PC-3 (cell line): ENCODE data around the gene TMEM14A. TPM values are rescaled to one million over a fixed set of nuclear protein-coding genes. Genes with fewer than 3 reads are reported as not detected.

Experiments used
- ATAC-seq: fragments of 200-7000 bp; cut with Tn5 transposase; 2 replicates; pipeline ENCODE4 v1.9.1; 2020; ENCODE audit warnings: mild to moderate bottlenecking, moderate library complexity
- BruUV-seq: library from RNA; stranded (reverse); fragments of 400-500 nt; replicated peaks from 2 replicates; lab custom pipeline; 2021; lab: Mats Ljungman, UMichigan
- CTCF ChIA-PET: fragments of 300-600 bp; sonication (Branson Sonifier 250); formaldehyde crosslinking; loops from one replicate; lab custom pipeline; 2022; ENCODE audit warnings: antibody characterized with exemption; lab: Charles Lee
- POLR2A ChIA-PET: fragments of 300-600 bp; sonication (Branson Sonifier 250); formaldehyde crosslinking; loops from one replicate; lab custom pipeline; 2022; ENCODE audit warnings: antibody characterized with exemption; ENCODE audit not compliant: unreplicated experiment; lab: Charles Lee
- DNase-seq: peaks from one replicate; pipeline ENCODE4 v3.0.0-alpha.2; 2015
- H2AFZ ChIP-seq: fragments of 300-600 bp; sonication (generic); 2 replicates; pipeline ENCODE4 v1.6.0; 2016; ENCODE audit warnings: antibody characterized with exemption, low read length
- H3F3A ChIP-seq: fragments of 300-600 bp; sonication (generic); one replicate; pipeline ENCODE4 v1.6.0; 2017; ENCODE audit warnings: antibody characterized with exemption, low read length, control low read depth, mild to moderate bottlenecking; ENCODE audit not compliant: unreplicated experiment
- H3K27ac ChIP-seq: fragments of 300-600 bp; sonication (generic); 2 replicates; pipeline ENCODE4 v1.5.1; 2016; ENCODE audit warnings: mild to moderate bottlenecking, low read length
- H3K27me3 ChIP-seq: fragments of 300-600 bp; sonication (generic); 2 replicates; pipeline ENCODE4 v1.6.1; 2016; ENCODE audit warnings: low read length, mixed read lengths
- H3K36me3 ChIP-seq: fragments of 300-600 bp; sonication (generic); 2 replicates; pipeline ENCODE4 v1.6.1; 2016; ENCODE audit warnings: low read depth, mixed run types, low read length, mixed read lengths
- H3K4me1 ChIP-seq: fragments of 300-600 bp; sonication (generic); 2 replicates; pipeline ENCODE4 v1.5.1; 2016; ENCODE audit warnings: low read length; ENCODE audit not compliant: insufficient read depth
- H3K4me2 ChIP-seq: fragments of 300-600 bp; sonication (generic); 2 replicates; pipeline ENCODE4 v1.6.0; 2016; ENCODE audit warnings: low read length
- H3K4me3 ChIP-seq: fragments of 300-600 bp; sonication (generic); 2 replicates; pipeline ENCODE4 v1.5.1; 2016; ENCODE audit warnings: mild to moderate bottlenecking, low read length, mixed read lengths
- H3K79me2 ChIP-seq: fragments of 300-600 bp; sonication (generic); 2 replicates; pipeline ENCODE4 v1.6.1; 2017; ENCODE audit warnings: low read length, mixed read lengths
- H3K9ac ChIP-seq: fragments of 300-600 bp; sonication (generic); 2 replicates; pipeline ENCODE4 v1.6.0; 2016; ENCODE audit warnings: mild to moderate bottlenecking, low read length
- H3K9me2 ChIP-seq: fragments of 300-600 bp; sonication (generic); replicated peaks from 2 replicates; pipeline ENCODE4 v1.6.1; 2016; ENCODE audit warnings: mixed run types, low read length, mixed read lengths
- H3K9me3 ChIP-seq: fragments of 300-600 bp; sonication (generic); 2 replicates; pipeline ENCODE4 v1.6.1; 2016; ENCODE audit warnings: low read length, mixed read lengths
- H4K20me1 ChIP-seq: fragments of 300-600 bp; sonication (generic); 2 replicates; pipeline ENCODE4 v1.6.1; 2016; ENCODE audit warnings: low read length, mixed read lengths
- EZH2 ChIP-seq: fragments of 300-600 bp; sonication (generic); IDR thresholded peaks from one replicate; pipeline ENCODE4 v1.6.1; 2017; ENCODE audit warnings: antibody characterized with exemption, mild to moderate bottlenecking, low read length; ENCODE audit not compliant: unreplicated experiment
- EZH2phosphoT487 ChIP-seq: fragments of 300-600 bp; sonication (generic); IDR thresholded peaks from 2 replicates; pipeline ENCODE4 v1.6.1; 2018; ENCODE audit warnings: mild to moderate bottlenecking, antibody characterized with exemption, low read length, borderline replicate concordance
- intact Hi-C: fragments of 100-400 bp; cut with micrococcal nuclease; formaldehyde crosslinking; loops from 2 replicates; pipeline ENCODE4 v1.9.0; 2023
- total RNA-seq: library from RNA; depleted of rRNA; stranded (reverse); fragments of >200 nt; gene quantifications from 2 replicates; pipeline ENCODE4 v1.2.3, GENCODE V29; 2014
- TF ChIP-seq, protein P1 (sequence below): fragments of 300-600 bp; sonication (generic); conservative IDR thresholded peaks from 2 replicates; pipeline ENCODE4 v1.5.1; 2017; ENCODE audit warnings: antibody characterized with exemption, low read depth, mild to moderate bottlenecking, low read length

The TMEM14A gene
- total RNA-seq, 1 experiment from 2014 or later, result 65.4 TPM

DNA sequence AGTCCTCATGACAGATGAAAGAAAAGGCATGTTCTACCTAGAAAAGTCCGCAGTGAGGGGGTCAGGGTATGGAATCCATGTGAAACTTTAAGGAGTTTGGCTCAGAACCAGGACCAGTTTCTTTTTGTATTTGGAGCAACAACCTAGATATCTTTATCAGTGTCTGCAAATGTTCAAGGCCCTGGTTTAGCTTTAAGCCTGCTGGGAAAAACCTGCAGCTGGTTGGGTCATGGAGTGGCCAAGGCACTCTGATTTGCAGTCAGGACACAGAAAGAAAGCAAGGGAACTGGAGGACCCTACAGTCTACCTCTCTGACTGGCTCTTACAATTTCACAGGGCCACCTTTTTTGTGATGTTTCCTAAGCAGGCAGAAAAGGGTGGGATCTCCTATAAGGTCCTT, 58.7 kb downstream of the TMEM14A start:
- intact Hi-C loops, result loop anchor here (5.0 to 10.0 kb wide), 2 partner anchors 155 to 268 kb away; partner anchors contain the start of gene GSTA4
- H3K36me3 ChIP-seq, result no peaks in the 10 kb centered on the region
- DNase-seq (no peak), ATAC-seq (no peak)
- TF ChIP-seq EZH2phosphoT487 (no peak), EZH2 (no peak)
- TF ChIP-seq, protein P1, sequence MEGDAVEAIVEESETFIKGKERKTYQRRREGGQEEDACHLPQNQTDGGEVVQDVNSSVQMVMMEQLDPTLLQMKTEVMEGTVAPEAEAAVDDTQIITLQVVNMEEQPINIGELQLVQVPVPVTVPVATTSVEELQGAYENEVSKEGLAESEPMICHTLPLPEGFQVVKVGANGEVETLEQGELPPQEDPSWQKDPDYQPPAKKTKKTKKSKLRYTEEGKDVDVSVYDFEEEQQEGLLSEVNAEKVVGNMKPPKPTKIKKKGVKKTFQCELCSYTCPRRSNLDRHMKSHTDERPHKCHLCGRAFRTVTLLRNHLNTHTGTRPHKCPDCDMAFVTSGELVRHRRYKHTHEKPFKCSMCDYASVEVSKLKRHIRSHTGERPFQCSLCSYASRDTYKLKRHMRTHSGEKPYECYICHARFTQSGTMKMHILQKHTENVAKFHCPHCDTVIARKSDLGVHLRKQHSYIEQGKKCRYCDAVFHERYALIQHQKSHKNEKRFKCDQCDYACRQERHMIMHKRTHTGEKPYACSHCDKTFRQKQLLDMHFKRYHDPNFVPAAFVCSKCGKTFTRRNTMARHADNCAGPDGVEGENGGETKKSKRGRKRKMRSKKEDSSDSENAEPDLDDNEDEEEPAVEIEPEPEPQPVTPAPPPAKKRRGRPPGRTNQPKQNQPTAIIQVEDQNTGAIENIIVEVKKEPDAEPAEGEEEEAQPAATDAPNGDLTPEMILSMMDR, result no peak
- ChIA-PET POLR2A (no interaction called here), CTCF (no interaction called here)
- peaks cover 11% of the 10 kb centered on the region for H3F3A ChIP-seq
- H2AFZ ChIP-seq, result no peak overlapping the region
- H3K9ac ChIP-seq, result no peak overlapping the region
- no peak overlapping the region for H3K4me3 ChIP-seq
- no peaks in the 10 kb centered on the region for H3K9me2 ChIP-seq
- no peaks in the 10 kb centered on the region for H3K9me3 ChIP-seq
- BruUV-seq, result no TSS peak
- H3K79me2 ChIP-seq, result no peaks in the 10 kb centered on the region
- H4K20me1 ChIP-seq, result no peaks in the 10 kb centered on the region
- H3K4me2 ChIP-seq, result no peak overlapping the region
- H3K27ac ChIP-seq, result no peak overlapping the region
- H3K4me1 ChIP-seq, result peaks cover 39% of the 10 kb centered on the region
- H3K27me3 ChIP-seq, result no peaks in the 10 kb centered on the region

DNA sequence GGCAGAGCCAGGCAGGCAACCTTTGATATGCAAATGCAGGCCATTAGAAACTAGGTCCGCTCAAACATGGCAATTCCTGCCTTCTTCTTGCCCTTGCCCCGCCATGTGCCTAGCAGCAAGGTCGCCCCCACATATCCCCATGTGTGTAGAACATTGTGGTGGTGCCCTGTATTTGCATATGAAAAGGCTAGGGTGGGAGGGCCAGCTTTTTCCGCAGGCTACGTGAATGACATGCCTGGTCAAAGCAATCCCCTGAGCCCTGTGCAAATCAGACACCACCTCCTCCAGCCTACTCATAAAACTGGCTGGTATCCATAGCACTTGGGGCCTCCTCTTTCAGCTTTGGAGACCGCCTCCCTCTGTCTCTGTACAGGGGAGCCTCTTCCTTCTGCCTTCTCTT, 60.8 kb downstream of the TMEM14A start:
- Histone ChIP-seq H3K4me2 (no peak overlapping the region), H3K36me3 (no peaks in the 10 kb centered on the region), H3K27ac (no peak overlapping the region), H3F3A (no peaks in the 10 kb centered on the region), H3K4me3 (no peak overlapping the region), H3K9me3 (no peaks in the 10 kb centered on the region), H2AFZ (no peak overlapping the region), H3K9ac (no peak overlapping the region), H3K4me1 (peaks cover 19% of the 10 kb centered on the region), H4K20me1 (no peaks in the 10 kb centered on the region), H3K27me3 (no peaks in the 10 kb centered on the region), H3K9me2 (no peaks in the 10 kb centered on the region), H3K79me2 (no peaks in the 10 kb centered on the region)
- ATAC-seq (no peak), DNase-seq (no peak)
- no TSS peak for BruUV-seq
- intact Hi-C loops, result no loop called here
- TF ChIP-seq EZH2phosphoT487, result no peak
- TF ChIP-seq EZH2, result no peak
- TF ChIP-seq, protein P1, result no peak
- ChIA-PET CTCF (interaction anchor here (0.6 kb wide), 1 partner anchor 154 kb away, joined by 5 read pairs; no protein-coding TSS in a partner anchor), POLR2A (no interaction called here)

DNA sequence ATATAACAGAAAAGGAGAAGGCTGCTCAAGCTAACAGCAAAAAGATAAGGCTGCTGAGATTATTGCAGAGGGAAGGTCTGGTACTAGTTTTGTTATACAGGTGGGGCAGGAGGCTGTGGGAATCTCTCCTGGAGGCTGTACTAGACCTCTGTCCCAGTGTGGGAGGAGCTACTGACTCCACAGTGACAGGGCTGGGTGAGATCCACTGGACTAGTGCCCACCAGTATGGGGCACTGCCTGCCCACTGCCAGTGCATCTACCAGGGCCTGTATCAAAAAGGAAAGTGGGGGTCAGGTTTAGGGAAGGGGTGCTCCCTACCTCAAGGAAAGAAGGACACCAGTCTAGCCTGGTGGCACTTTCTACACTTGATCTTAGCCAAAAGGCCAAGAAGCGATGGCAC, 62.3 kb downstream of the TMEM14A start:
- no TSS peak for BruUV-seq
- Histone ChIP-seq H3K4me1 (peaks cover 10% of the 10 kb centered on the region), H3K9me3 (no peaks in the 10 kb centered on the region), H3K27ac (no peak overlapping the region), H3F3A (no peaks in the 10 kb centered on the region), H3K4me2 (no peak overlapping the region), H3K4me3 (no peak overlapping the region), H3K36me3 (no peaks in the 10 kb centered on the region), H3K9me2 (no peaks in the 10 kb centered on the region), H3K79me2 (no peaks in the 10 kb centered on the region), H4K20me1 (no peaks in the 10 kb centered on the region), H2AFZ (no peak overlapping the region), H3K9ac (no peak overlapping the region), H3K27me3 (no peaks in the 10 kb centered on the region)
- TF ChIP-seq, protein P1, result no peak
- TF ChIP-seq EZH2phosphoT487, result no peak
- ATAC-seq, result no peak
- ChIA-PET CTCF (no interaction called here), POLR2A (no interaction called here)
- DNase-seq, result no peak
- intact Hi-C loops, result no loop called here
